ENCODE measurements around the gene CISD3.
A peak's percentile ranks its signal among the peaks of the same experiment; 100 is the strongest.

Gene CISD3

DNA sequence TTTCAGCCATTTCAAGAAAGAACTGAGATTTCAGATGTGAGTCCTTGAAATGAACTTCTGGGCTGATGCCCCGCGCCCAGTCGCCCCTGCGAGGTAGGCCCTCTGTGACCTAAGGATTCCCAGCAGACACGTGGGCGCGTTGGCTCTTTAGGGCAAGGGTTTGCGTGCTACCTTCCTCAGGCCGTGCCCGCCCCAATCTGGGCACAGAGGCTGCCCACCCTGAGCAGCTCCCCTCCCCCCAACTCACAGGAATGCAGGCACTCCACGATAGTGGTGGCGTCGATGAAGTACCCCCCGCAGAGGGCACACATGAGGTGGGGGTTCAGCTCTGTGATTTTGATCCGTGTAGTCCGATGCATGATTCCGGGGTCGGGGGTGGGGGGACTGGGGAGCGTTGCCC, 9.9 kb downstream of the CISD3 start:
- TF ChIP-seq, protein P1, sequence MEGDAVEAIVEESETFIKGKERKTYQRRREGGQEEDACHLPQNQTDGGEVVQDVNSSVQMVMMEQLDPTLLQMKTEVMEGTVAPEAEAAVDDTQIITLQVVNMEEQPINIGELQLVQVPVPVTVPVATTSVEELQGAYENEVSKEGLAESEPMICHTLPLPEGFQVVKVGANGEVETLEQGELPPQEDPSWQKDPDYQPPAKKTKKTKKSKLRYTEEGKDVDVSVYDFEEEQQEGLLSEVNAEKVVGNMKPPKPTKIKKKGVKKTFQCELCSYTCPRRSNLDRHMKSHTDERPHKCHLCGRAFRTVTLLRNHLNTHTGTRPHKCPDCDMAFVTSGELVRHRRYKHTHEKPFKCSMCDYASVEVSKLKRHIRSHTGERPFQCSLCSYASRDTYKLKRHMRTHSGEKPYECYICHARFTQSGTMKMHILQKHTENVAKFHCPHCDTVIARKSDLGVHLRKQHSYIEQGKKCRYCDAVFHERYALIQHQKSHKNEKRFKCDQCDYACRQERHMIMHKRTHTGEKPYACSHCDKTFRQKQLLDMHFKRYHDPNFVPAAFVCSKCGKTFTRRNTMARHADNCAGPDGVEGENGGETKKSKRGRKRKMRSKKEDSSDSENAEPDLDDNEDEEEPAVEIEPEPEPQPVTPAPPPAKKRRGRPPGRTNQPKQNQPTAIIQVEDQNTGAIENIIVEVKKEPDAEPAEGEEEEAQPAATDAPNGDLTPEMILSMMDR (conservative IDR thresholded peaks at IDR 0.05; ENCODE audit: control insufficient read depth, insufficient read depth, low read depth, low read length) = no peak
- no peak overlapping the region for H3K4me3 ChIP-seq (ENCODE audit: control insufficient read depth, low read depth, low read length)
- no peak for DNase-seq (ENCODE audit: low read depth)

DNA sequence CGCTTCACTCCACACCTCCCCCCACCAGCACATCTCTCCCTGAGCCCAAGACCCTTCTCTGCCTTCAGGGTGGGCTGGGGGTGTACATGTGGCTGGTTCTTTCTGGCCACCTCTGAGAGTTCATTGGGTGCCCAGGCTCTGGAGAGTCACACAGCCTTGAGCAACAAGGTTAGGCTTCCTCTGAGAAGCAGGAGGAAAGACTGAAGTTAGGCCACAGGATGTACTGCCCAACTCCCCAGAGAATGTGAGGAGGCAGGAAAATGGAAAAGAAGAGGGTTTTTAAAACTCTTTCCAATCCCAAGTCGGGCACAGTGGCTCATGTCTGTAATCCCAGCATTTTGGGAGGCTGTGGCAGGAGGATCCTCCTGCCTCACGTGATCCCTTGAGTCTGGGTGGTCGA, 10.7 kb downstream of the CISD3 start:
- TF ChIP-seq, protein P1 (conservative IDR thresholded peaks at IDR 0.05; ENCODE audit: control insufficient read depth, insufficient read depth, low read depth, low read length) = no peak
- DNase-seq (ENCODE audit: low read depth) = peak; percentile 44
- no peak overlapping the region for H3K4me3 ChIP-seq (ENCODE audit: control insufficient read depth, low read depth, low read length)

GRCh38 chr17:38741461-38741860, 11.3 kb downstream of the CISD3 start:
- TF ChIP-seq, protein P1 (conservative IDR thresholded peaks at IDR 0.05; ENCODE audit: control insufficient read depth, insufficient read depth, low read depth, low read length) = no peak
- no peak for DNase-seq (ENCODE audit: low read depth)
- H3K4me3 ChIP-seq (ENCODE audit: control insufficient read depth, low read depth, low read length) = no peak overlapping the region

DNA sequence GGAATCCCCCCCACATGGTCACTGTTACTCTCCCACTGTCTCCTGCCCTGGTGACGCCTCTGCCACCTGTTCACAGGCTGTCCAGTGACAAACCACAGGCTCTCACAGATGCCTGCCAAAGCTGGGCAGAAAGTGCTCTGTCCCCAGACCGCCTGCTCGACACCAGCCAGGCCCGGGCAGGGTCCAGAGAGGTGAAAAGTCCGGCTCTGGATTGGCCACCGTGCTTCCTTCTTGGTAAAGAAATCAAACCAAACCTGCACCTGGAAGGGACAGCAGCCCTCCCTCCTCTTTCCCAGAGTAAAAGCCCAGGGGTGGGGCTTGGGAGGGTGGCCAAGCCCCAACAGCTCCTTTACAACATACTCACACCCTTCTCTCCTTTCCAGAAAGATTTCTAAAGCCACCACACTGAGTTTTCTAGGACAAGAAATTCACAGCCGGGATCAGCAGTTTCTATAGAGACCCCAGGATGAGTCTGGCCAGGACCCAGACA, 11.8 kb downstream of the CISD3 start:
- no peak overlapping the region for H3K4me3 ChIP-seq (ENCODE audit: control insufficient read depth, low read depth, low read length)
- TF ChIP-seq, protein P1 (conservative IDR thresholded peaks at IDR 0.05; ENCODE audit: control insufficient read depth, insufficient read depth, low read depth, low read length) = no peak
- no peak for DNase-seq (ENCODE audit: low read depth)

- H3K4me3 ChIP-seq (ENCODE audit: control insufficient read depth, low read depth, low read length) = no peak overlapping the region
- DNase-seq (ENCODE audit: low read depth) = peak; percentile 89
- TF ChIP-seq, protein P1 (conservative IDR thresholded peaks at IDR 0.05; ENCODE audit: control insufficient read depth, insufficient read depth, low read depth, low read length) = no peak
These were observed 12.5 kb downstream of the CISD3 start for GRCh38 chr17:38742411-38743308.

DNA sequence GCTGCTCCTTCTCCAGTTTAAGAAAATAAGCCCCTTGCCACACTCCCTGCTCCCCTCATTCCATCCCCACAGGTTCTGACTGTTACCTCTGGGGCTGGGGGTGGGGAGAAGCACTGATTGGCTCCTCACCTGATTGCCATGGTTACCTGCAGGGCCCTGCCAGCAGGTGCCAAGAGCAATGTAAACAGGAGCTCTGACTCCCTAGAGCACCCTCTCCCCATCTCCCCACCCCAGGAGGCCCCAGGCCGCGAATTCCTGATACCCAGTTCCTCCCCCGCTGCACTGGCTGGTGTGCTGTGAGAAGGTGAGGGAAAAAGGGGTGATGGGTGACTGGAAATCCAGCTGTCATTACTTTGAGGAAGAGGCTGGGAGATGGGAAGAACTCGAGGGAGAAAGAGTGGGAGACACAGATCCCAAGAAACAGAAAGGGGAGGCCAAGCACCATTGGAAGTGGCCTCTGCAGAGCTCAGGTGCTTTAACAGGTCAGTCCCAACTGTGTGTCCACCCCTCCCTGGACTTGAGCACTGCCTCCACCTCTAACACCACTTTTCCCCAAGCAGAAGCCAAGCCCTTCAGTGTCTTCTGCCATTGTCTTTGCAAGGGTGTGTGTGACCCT, 13.5 kb downstream of the CISD3 start:
- no peak for DNase-seq (ENCODE audit: low read depth)
- no peak overlapping the region for H3K4me3 ChIP-seq (ENCODE audit: control insufficient read depth, low read depth, low read length)
- TF ChIP-seq, protein P1 (conservative IDR thresholded peaks at IDR 0.05; ENCODE audit: control insufficient read depth, insufficient read depth, low read depth, low read length) = no peak

All from fibroblast of mammary gland (primary cell).